HepG2 (cell line): ENCODE measurements around the gene SLC9A9. TPM values are rescaled to one million over a fixed set of nuclear protein-coding genes. Genes with fewer than 3 reads are reported as not detected.

ENCODE experiments used
- ATAC-seq: fragments of 200-7000 bp; cut with Tn5 transposase; 3 replicates; pipeline ENCODE4 v1.9.1; 2020; ENCODE audit warnings: mild to moderate bottlenecking, moderate library complexity
- BruUV-seq: library from RNA; stranded (reverse); fragments of 400-500 nt; replicated peaks from 2 replicates; lab custom pipeline; 2021; lab: Mats Ljungman, UMichigan
- CTCF ChIA-PET: fragments of 300-600 bp; formaldehyde crosslinking; extraction: SDS; loops from one replicate; lab custom pipeline; 2021; ENCODE audit warnings: low total read pairs, inconsistent platforms, low intra/inter-chr PET ratio; lab: Yijun Ruan, JAX
- POLR2A ChIA-PET: fragments of 350-600 bp; sonication (Branson Sonifier 250); formaldehyde crosslinking; loops from one replicate; lab custom pipeline; 2020; ENCODE audit warnings: antibody characterized with exemption, inconsistent platforms; lab: Yijun Ruan, JAX
- DNase-seq: peaks from one replicate; pipeline ENCODE4 v3.0.0-alpha.2; 2015; ENCODE audit warnings: low spot score
- FAIRE-seq: peaks from 3 replicates; lab custom pipeline; 2011; peaks lifted over from hg19 to GRCh38; lab: Jason Lieb, UNC
- H2AFZ ChIP-seq: one replicate; pipeline ENCODE4 v1.6.1; 2011; ENCODE audit warnings: low read length, inconsistent platforms
- H3K27ac ChIP-seq: fragments of 300-600 bp; 3 replicates; pipeline ENCODE4 v1.8.0; 2011; ENCODE audit warnings: mixed run types, mild to moderate bottlenecking, mixed read lengths, low read length, inconsistent platforms; ENCODE audit not compliant: insufficient read depth; ENCODE audit errors: extremely low read length
- H3K27me3 ChIP-seq, 2 experiments: fragments of 200-600 bp in 1 of 2; 2 replicates in 1 of 2; 3 replicates in 1 of 2; pipeline versions ENCODE4 v1.6.0 to v1.8.0; 2011; ENCODE audit warnings: low read length in 2 of 2, mild to moderate bottlenecking in 2 of 2, moderate library complexity in 2 of 2, inconsistent platforms in 1 of 2; ENCODE audit not compliant: insufficient read depth in 2 of 2, control insufficient read depth in 1 of 2
- H3K36me3 ChIP-seq, 2 experiments: fragments of 200-600 bp in 1 of 2; replicated peaks in 1 of 2; 2 replicates in 1 of 2; 3 replicates in 1 of 2; pipeline versions ENCODE4 v1.5.1 to v1.8.0; 2011; ENCODE audit warnings: low read length in 2 of 2, inconsistent platforms in 1 of 2; ENCODE audit not compliant: insufficient read depth in 2 of 2, control insufficient read depth in 1 of 2
- H3K4me1 ChIP-seq: 2 replicates; pipeline ENCODE4 v1.5.1; 2012; ENCODE audit warnings: low read length, inconsistent platforms; ENCODE audit not compliant: insufficient read depth
- H3K4me2 ChIP-seq: 2 replicates; pipeline ENCODE4 v1.6.0; 2011; ENCODE audit warnings: low read depth, low read length, inconsistent platforms
- H3K4me3 ChIP-seq, 3 experiments: fragments of 200-600 bp in 1 of 3; sonication (generic), shearing (Covaris generic) in 1 of 3; replicated peaks in 1 of 3; 2 replicates each; pipeline ENCODE4 v1.5.1; 2011 to 2016; ENCODE audit warnings: low read length in 3 of 3, inconsistent platforms in 2 of 3, low read depth in 2 of 3, mild to moderate bottlenecking in 2 of 3, control low read depth in 1 of 3, mixed read lengths in 1 of 3; ENCODE audit not compliant: insufficient read depth in 1 of 3
- H3K79me2 ChIP-seq: one replicate; pipeline ENCODE4 v1.6.1; 2011; ENCODE audit warnings: low read length, inconsistent platforms; ENCODE audit not compliant: insufficient read depth
- H3K9ac ChIP-seq: 2 replicates; pipeline ENCODE4 v1.6.0; 2011; ENCODE audit warnings: mild to moderate bottlenecking, low read depth, low read length, inconsistent platforms; ENCODE audit not compliant: insufficient read depth
- H3K9me3 ChIP-seq: 2 replicates; pipeline ENCODE4 v1.5.1; 2012; ENCODE audit warnings: mild to moderate bottlenecking, low read length
- H4K20me1 ChIP-seq: 2 replicates; pipeline ENCODE4 v1.6.0; 2011; ENCODE audit warnings: inconsistent platforms, mild to moderate bottlenecking, low read length, moderate library complexity; ENCODE audit not compliant: insufficient read depth
- ARID2 ChIP-seq: sonication (generic); formaldehyde crosslinking; IDR thresholded peaks from 2 replicates; pipeline ENCODE4 v1.8.1; 2022; ENCODE audit warnings: mild to moderate bottlenecking, missing genetic modification reagents, borderline replicate concordance
- CBX1 ChIP-seq: IDR thresholded peaks from one replicate; pipeline ENCODE4 v1.6.1; 2016; ENCODE audit warnings: antibody characterized with exemption, low read depth
- NCOA1 ChIP-seq: sonication (generic); formaldehyde crosslinking; IDR thresholded peaks from 2 replicates; pipeline ENCODE4 v1.9.0; 2021; ENCODE audit warnings: missing genetic modification reagents
- NCOR1 ChIP-seq: fragments of 200-600 bp; sonication (generic); IDR thresholded peaks from 2 replicates; pipeline ENCODE4 v1.7.0; 2017; ENCODE audit warnings: antibody characterized with exemption, low read length, borderline replicate concordance
- POLR2A ChIP-seq, 2 experiments: IDR thresholded peaks; 2 replicates each; pipeline ENCODE4 v1.6.1; 2011; ENCODE audit warnings: low read depth in 2 of 2, low read length in 2 of 2, mild to moderate bottlenecking in 1 of 2, moderate library complexity in 1 of 2; ENCODE audit not compliant: insufficient read depth in 1 of 2
- RCOR2 ChIP-seq: IDR thresholded peaks from 2 replicates; pipeline ENCODE4 v1.6.1; 2016; ENCODE audit warnings: missing biosample characterization, missing genetic modification reagents
- STAT6 ChIP-seq: sonication (generic); formaldehyde crosslinking; IDR thresholded peaks from 2 replicates; pipeline ENCODE4 v1.4.0; 2020; ENCODE audit warnings: missing genetic modification reagents, mild to moderate bottlenecking, borderline replicate concordance
- SYNCRIP ChIP-seq: fragments of 200-400 bp; formaldehyde crosslinking; IDR thresholded peaks from 2 replicates; pipeline ENCODE4 v1.6.1; 2018; ENCODE audit warnings: mild to moderate bottlenecking, low read depth, low read length; ENCODE audit not compliant: insufficient read depth
- YEATS4 ChIP-seq: sonication (generic); formaldehyde crosslinking; IDR thresholded peaks from 2 replicates; pipeline ENCODE4 v1.4.0; 2020; ENCODE audit warnings: missing genetic modification reagents, borderline replicate concordance
- ZEB1 ChIP-seq: IDR thresholded peaks from 2 replicates; pipeline ENCODE4 v1.6.1; 2012; ENCODE audit warnings: mild to moderate bottlenecking, low read depth, inconsistent platforms; ENCODE audit not compliant: insufficient replicate concordance
- ZFX ChIP-seq: sonication (generic); formaldehyde crosslinking; IDR thresholded peaks from 2 replicates; pipeline ENCODE4 v1.4.0; 2020; ENCODE audit warnings: mild to moderate bottlenecking, low read depth, missing genetic modification reagents, moderate library complexity
- ZNF142 ChIP-seq: sonication (generic); formaldehyde crosslinking; IDR thresholded peaks from 2 replicates; pipeline ENCODE4 v1.4.0; 2020; ENCODE audit warnings: missing genetic modification reagents
- ZNF350 ChIP-seq: sonication (generic); formaldehyde crosslinking; IDR thresholded peaks from 2 replicates; pipeline ENCODE4 v1.4.0; 2020; ENCODE audit warnings: mild to moderate bottlenecking, low read depth, missing genetic modification reagents, borderline replicate concordance
- ZNF619 ChIP-seq: sonication (generic); formaldehyde crosslinking; IDR thresholded peaks from 2 replicates; pipeline ENCODE4 v1.4.0; 2020; ENCODE audit warnings: mild to moderate bottlenecking, missing genetic modification reagents
- ZNF7 ChIP-seq: IDR thresholded peaks from 2 replicates; pipeline ENCODE4 v1.6.1; 2016; ENCODE audit warnings: missing biosample characterization, missing genetic modification reagents
- ZNF740 ChIP-seq: sonication (generic); formaldehyde crosslinking; IDR thresholded peaks from 2 replicates; pipeline ENCODE4 v1.4.0; 2020; ENCODE audit warnings: missing genetic modification reagents
- WGBS: methylation state at CpG from one replicate; pipeline ENCODE4 v1.1.6; 2017; ENCODE audit warnings: low lambda C conversion rate; 5-methylcytosine and 5-hydroxymethylcytosine counted together
- in situ Hi-C: cut with HindIII; loops from 2 replicates; pipeline ENCODE4 v1.10.0; 2017; ENCODE audit warnings: low pct_unique_long_range_greater_than_20kb; ENCODE audit not compliant: extremely low pct_ligation_motif_present
- intact Hi-C: fragments of 100-400 bp; cut with micrococcal nuclease; formaldehyde crosslinking; loops from one replicate; pipeline ENCODE4 v1.10.0; 2022; ENCODE audit not compliant: unreplicated experiment
- polyA plus RNA-seq, 8 experiments: library from polyadenylated mRNA; depleted of rRNA in 3 of 8; stranded (reverse) in 7 of 8; unstranded in 1 of 8; fragments of >200 nt; fragmentation: Illumina TruSeq in 4 of 8; extraction: Trizol in 4 of 8; gene quantifications; 2 replicates each; pipeline versions ENCODE4 v1.2.1 to v1.2.3, GENCODE V29; 2011 to 2016; ENCODE audit warnings: low read depth in 4 of 8, missing spikeins in 1 of 8, mixed read lengths in 1 of 8; ENCODE audit not compliant: insufficient read depth in 1 of 8
- total RNA-seq, 5 experiments: library from RNA; depleted of rRNA; stranded (reverse); fragments of >200 nt; fragmentation: Illumina TruSeq; extraction: Trizol; gene quantifications; 2 replicates each; pipeline ENCODE4 v1.2.3, GENCODE V29; 2016; ENCODE audit warnings: low read depth in 1 of 5

SLC9A9 gene
- total and polyA plus RNA-seq, 2 of the 13 experiments (the other 11 are each of a cell fraction or from before 2014, with no cell fraction given) = not detected

GRCh38 chr3:143810953-143811265 lies 37.4 kb downstream of the SLC9A9 start:
- ATAC-seq = no peak
- H3K36me3 ChIP-seq = no peaks in the 10 kb centered on the region
- H3K4me1 ChIP-seq = no peaks in the 10 kb centered on the region
- no peak for FAIRE-seq
- no peaks in the 10 kb centered on the region for H3K9me3 ChIP-seq
- TF ChIP-seq ZFX (CRISPR knock-in tag) (no peak), ZNF740 (CRISPR knock-in tag) (no peak), POLR2A (IDR thresholded peaks at IDR 0.05; ENCODE audit: insufficient read depth in 1 of 2, low read depth in 2 of 2, low read length in 2 of 2) (no peak), CBX1 (no peak), ZNF350 (CRISPR knock-in tag) (no peak), STAT6 (CRISPR knock-in tag) (no peak), SYNCRIP (no peak), ZEB1 (no peak), RCOR2 (CRISPR knock-in tag) (no peak), ZNF142 (CRISPR knock-in tag) (no peak), YEATS4 (CRISPR knock-in tag) (no peak), NCOA1 (CRISPR knock-in tag) (no peak), NCOR1 (no peak), ZNF619 (no peak), ZNF7 (CRISPR knock-in tag) (no peak), ARID2 (CRISPR knock-in tag) (no peak)
- POLR2A ChIA-PET = no interaction called here
- H3K79me2 ChIP-seq = no peaks in the 10 kb centered on the region
- 61% methylated on average over 2 of the region's 2 CpGs for WGBS
- CTCF ChIA-PET = no interaction called here
- in situ Hi-C loops (no loop called here), intact Hi-C loops (no loop called here)
- no peak overlapping the region for H3K4me3 ChIP-seq
- H4K20me1 ChIP-seq = no peaks in the 10 kb centered on the region
- no peaks in the 10 kb centered on the region; a peak in 1 of 5 replicates for H3K27me3 ChIP-seq
- DNase-seq = no peak
- no peak overlapping the region for H2AFZ ChIP-seq
- H3K27ac ChIP-seq = no peak overlapping the region
- BruUV-seq = no TSS peak
- no peak overlapping the region for H3K9ac ChIP-seq
- H3K4me2 ChIP-seq = no peak overlapping the region
